HepG2 (cell line): ENCODE results near the gene RNF208. TPM values are rescaled to one million over a fixed set of nuclear protein-coding genes. Genes with fewer than 3 reads are reported as not detected.

Experiments
- BRCA1 ChIP-seq: sonication (generic); formaldehyde crosslinking; IDR thresholded peaks from 2 replicates; pipeline ENCODE4 v1.4.0; 2020; ENCODE audit warnings: missing genetic modification reagents
- HNRNPL ChIP-seq: fragments of 200-400 bp; formaldehyde crosslinking; IDR thresholded peaks from 2 replicates; pipeline ENCODE4 v1.6.1; 2017; ENCODE audit warnings: mild to moderate bottlenecking, low read depth, low read length
- RARG ChIP-seq: sonication (generic); formaldehyde crosslinking; IDR thresholded peaks from 2 replicates; pipeline ENCODE4 v1.4.0; 2020; ENCODE audit warnings: low read depth, mild to moderate bottlenecking, missing genetic modification reagents
- SNAPC4 ChIP-seq: sonication (generic); formaldehyde crosslinking; IDR thresholded peaks from 2 replicates; pipeline ENCODE4 v1.4.0; 2020; ENCODE audit warnings: mild to moderate bottlenecking, missing genetic modification reagents
- STAG1 ChIP-seq: sonication (generic); formaldehyde crosslinking; IDR thresholded peaks from 2 replicates; pipeline ENCODE4 v1.4.0; 2020; ENCODE audit warnings: missing genetic modification reagents
- XRCC5 ChIP-seq: fragments of 200-400 bp; formaldehyde crosslinking; optimal IDR thresholded peaks from 2 replicates; pipeline ENCODE3; 2017; ENCODE audit warnings: mild to moderate bottlenecking, low read length
- ZFP36L1 ChIP-seq: sonication (generic); formaldehyde crosslinking; IDR thresholded peaks from 2 replicates; pipeline ENCODE4 v1.8.0; 2022; ENCODE audit warnings: mild to moderate bottlenecking, missing genetic modification reagents, moderate library complexity
- ZMAT5 ChIP-seq: sonication (generic); formaldehyde crosslinking; IDR thresholded peaks from 2 replicates; pipeline ENCODE4 v1.5.0; 2020; ENCODE audit warnings: mild to moderate bottlenecking, low read depth, missing genetic modification reagents, borderline replicate concordance
- ZNF24 ChIP-seq: fragments of 450-650 bp; IDR thresholded peaks from 2 replicates; pipeline ENCODE4 v1.6.1; 2017; ENCODE audit warnings: antibody characterized with exemption, mild to moderate bottlenecking
- ZNF276 ChIP-seq: sonication (generic); formaldehyde crosslinking; IDR thresholded peaks from 2 replicates; pipeline ENCODE4 v1.4.0; 2020; ENCODE audit warnings: mild to moderate bottlenecking, low read depth, missing genetic modification reagents
- ZNF563 ChIP-seq: sonication (generic); formaldehyde crosslinking; IDR thresholded peaks from 2 replicates; pipeline ENCODE4 v1.8.0; 2022; ENCODE audit warnings: mild to moderate bottlenecking, moderate library complexity, missing genetic modification reagents
- ZNF687 ChIP-seq: sonication (generic); formaldehyde crosslinking; IDR thresholded peaks from 2 replicates; pipeline ENCODE4 v1.5.1; 2020; ENCODE audit warnings: mild to moderate bottlenecking, missing genetic modification reagents, moderate library complexity
- ZNF704 ChIP-seq: sonication (generic); formaldehyde crosslinking; IDR thresholded peaks from 2 replicates; pipeline ENCODE4 v1.8.1; 2023; ENCODE audit warnings: mild to moderate bottlenecking, inconsistent platforms, moderate library complexity, missing genetic modification reagents, borderline replicate concordance
- ZNF775 ChIP-seq: sonication (generic); formaldehyde crosslinking; IDR thresholded peaks from 2 replicates; pipeline ENCODE4 v1.4.0; 2020; ENCODE audit warnings: missing genetic modification reagents, mild to moderate bottlenecking, moderate library complexity, borderline replicate concordance
- ZNF781 ChIP-seq: sonication (generic); formaldehyde crosslinking; IDR thresholded peaks from 2 replicates; pipeline ENCODE4 v1.5.1; 2020; ENCODE audit warnings: borderline replicate concordance, mild to moderate bottlenecking, missing genetic modification reagents; ENCODE audit errors: not compliant biosample characterization
- polyA plus RNA-seq, 8 experiments: library from polyadenylated mRNA; depleted of rRNA in 3 of 8; stranded (reverse) in 7 of 8; unstranded in 1 of 8; fragments of >200 nt; fragmentation: Illumina TruSeq in 4 of 8; extraction: Trizol in 4 of 8; gene quantifications; 2 replicates each; pipeline versions ENCODE4 v1.2.1 to v1.2.3, GENCODE V29; 2011 to 2016; ENCODE audit warnings: low read depth in 4 of 8, missing spikeins in 1 of 8, mixed read lengths in 1 of 8; ENCODE audit not compliant: insufficient read depth in 1 of 8
- total RNA-seq, 5 experiments: library from RNA; depleted of rRNA; stranded (reverse); fragments of >200 nt; fragmentation: Illumina TruSeq; extraction: Trizol; gene quantifications; 2 replicates each; pipeline ENCODE4 v1.2.3, GENCODE V29; 2016; ENCODE audit warnings: low read depth in 1 of 5

The RNF208 gene
- total and polyA plus RNA-seq, 2 of the 13 experiments (the other 11 are each of a cell fraction or from before 2014, with no cell fraction given) = 1.6 to 2.1 TPM

GRCh38 chr9:137176302-137177182 lies 45.5 kb downstream of the RNF208 start (continued):
- TF ChIP-seq ZNF276 (CRISPR knock-in tag) = no peak
- no peak for TF ChIP-seq ZFP36L1 (CRISPR knock-in tag)
- TF ChIP-seq ZNF24 = no peak
- TF ChIP-seq HNRNPL = no peak
- no peak for TF ChIP-seq ZMAT5 (CRISPR knock-in tag)
- TF ChIP-seq ZNF704 (CRISPR knock-in tag) = no peak
- peak; percentile 62 for TF ChIP-seq XRCC5
- TF ChIP-seq RARG (CRISPR knock-in tag) = no peak
- no peak for TF ChIP-seq ZNF563 (CRISPR knock-in tag)
- TF ChIP-seq BRCA1 (CRISPR knock-in tag) = no peak
- TF ChIP-seq STAG1 (CRISPR knock-in tag) = peak; percentile 70
- TF ChIP-seq SNAPC4 (CRISPR knock-in tag) = no peak
- TF ChIP-seq ZNF687 (CRISPR knock-in tag) = 0 out of 2 replicates have a peak, but pooled peaks have one; percentile 25
- TF ChIP-seq ZNF781 (CRISPR knock-in tag) = no peak
- no peak for TF ChIP-seq ZNF775 (CRISPR knock-in tag)
